BLaER1 treated with 17β-estradiol and CSF1 and Interleukin-3, amounts not matched to agents 10 nM and 100 nM (cell line): ENCODE measurements around the gene ITGAL.

Experiments
- H3K27ac ChIP-seq, 11 experiments: shearing (Covaris generic); formaldehyde crosslinking; 2 replicates each; pipeline ENCODE4 v1.8.1; 2022
- H3K27me3 ChIP-seq, 11 experiments: shearing (Covaris generic); formaldehyde crosslinking; 2 replicates each; pipeline ENCODE4 v1.8.1; 2022
- H3K36me3 ChIP-seq, 11 experiments: shearing (Covaris generic); formaldehyde crosslinking; 2 replicates each; pipeline ENCODE4 v1.8.1; 2022
- H3K4me1 ChIP-seq, 10 experiments: shearing (Covaris generic); formaldehyde crosslinking; 2 replicates each; pipeline ENCODE4 v1.8.1; 2022
- H3K4me2 ChIP-seq, 11 experiments: shearing (Covaris generic); formaldehyde crosslinking; 2 replicates each; pipeline ENCODE4 v1.8.1; 2022
- H3K4me3 ChIP-seq, 10 experiments: shearing (Covaris generic); formaldehyde crosslinking; 2 replicates each; pipeline ENCODE4 v1.8.1; 2022
- H3K9ac ChIP-seq, 11 experiments: shearing (Covaris generic); formaldehyde crosslinking; 2 replicates each; pipeline ENCODE4 v1.8.1; 2022
- H3K9me3 ChIP-seq, 11 experiments: shearing (Covaris generic); formaldehyde crosslinking; replicated peaks in 1 of 11; 2 replicates each; pipeline ENCODE4 v1.8.1; 2022
- H4K20me1 ChIP-seq, 11 experiments: shearing (Covaris generic); formaldehyde crosslinking; 2 replicates each; pipeline ENCODE4 v1.8.1; 2022
- Cebpa-rat ChIP-seq, 11 experiments: shearing (Covaris generic); IDR thresholded peaks; 2 replicates each; pipeline ENCODE4 v1.8.1; 2022

ITGAL gene

DNA sequence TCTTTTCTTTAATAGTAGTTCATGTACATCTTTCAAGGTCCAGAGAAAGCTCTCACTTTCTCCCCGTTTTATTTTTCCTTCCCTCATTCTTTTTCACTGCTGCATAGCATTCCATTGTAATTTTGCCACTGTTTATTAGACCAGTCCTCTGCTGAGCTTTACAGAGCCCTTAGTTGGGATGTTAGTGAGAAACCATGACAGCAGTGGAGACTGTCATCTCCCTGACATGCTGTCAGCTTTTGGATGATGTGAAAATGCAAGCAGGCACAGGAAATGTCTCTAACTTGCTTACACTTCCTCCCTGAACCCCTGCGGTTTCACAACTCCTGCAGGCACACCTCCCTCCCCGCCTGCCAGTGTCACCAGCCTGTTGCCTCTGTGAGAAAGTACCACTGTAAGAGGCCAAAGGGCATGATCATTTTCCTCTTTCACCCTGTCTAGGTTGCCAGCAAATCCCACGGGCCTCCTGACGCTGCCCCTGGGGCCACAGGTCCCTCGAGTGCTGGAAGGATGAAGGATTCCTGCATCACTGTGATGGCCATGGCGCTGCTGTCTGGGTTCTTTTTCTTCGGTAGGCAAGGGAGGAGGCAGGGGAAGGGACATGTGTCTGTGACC lies at the start of gene ITGAL:
ITGAL (plus strand) TSS at position 415 of the 615 bp plus-strand sequence; CDS start at position 511, 96 bp downstream.
- peak within 1 kb of the TSS; percentile 69 to 100 (median 90) for H3K4me2 ChIP-seq
- peaks cover 0 to 13% (median 0%) of the 10 kb centered on the region in 11 experiments; a peak in 4 of 22 replicates for H4K20me1 ChIP-seq
- H3K9ac ChIP-seq = peak within 1 kb of the TSS; percentile 40 to 82 (median 68); a peak in 21 of 22 replicates
- H3K36me3 ChIP-seq = peaks cover 0 to 32% (median 0%) of the 10 kb centered on the region in 11 experiments; a peak in 6 of 22 replicates
- peak; percentile 62 to 98 (median 94) for TF ChIP-seq Cebpa-rat (IDR thresholded peaks at IDR 0.05)
- H3K4me1 ChIP-seq = peaks cover 38 to 94% (median 57%) of the 10 kb centered on the region in 10 experiments
- peaks cover 0 to 79% (median 49%) of the 10 kb centered on the region in 11 experiments; a peak in 18 of 22 replicates for H3K27me3 ChIP-seq
- H3K4me3 ChIP-seq = peak within 1 kb of the TSS in 8 of 10 experiments; percentile 30 to 72 (median 54); a peak in 15 of 20 replicates
- peak within 1 kb of the TSS; percentile 61 to 84 (median 72) for H3K27ac ChIP-seq
- H3K9me3 ChIP-seq = peaks cover 0 to 14% (median 0%) of the 10 kb centered on the region in 11 experiments; a peak in 3 of 22 replicates

DNA sequence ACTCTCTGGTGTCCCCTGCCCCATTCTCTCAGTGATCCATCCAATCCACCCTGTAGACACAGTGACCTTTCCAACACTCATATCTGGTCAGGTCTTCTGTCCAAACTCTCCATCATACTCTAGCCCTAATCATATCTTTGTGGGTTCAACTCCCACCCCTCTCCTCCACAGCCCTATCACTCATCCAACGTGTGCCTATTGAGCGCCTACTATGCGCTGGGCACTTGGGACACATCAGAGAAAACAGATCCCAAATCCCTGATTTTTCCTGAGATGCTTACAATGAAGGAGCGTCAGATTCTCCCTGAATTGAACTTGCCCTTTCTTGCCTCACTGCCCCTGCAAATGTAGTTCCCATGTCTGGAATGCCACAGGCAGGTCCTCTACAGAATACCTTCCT lies 44.5 kb upstream of the ITGAL start:
- Histone ChIP-seq H3K9me3 (no peaks in the 10 kb centered on the region), H3K27ac (peak overlapping the region in 4 of 11 experiments; percentile 81 to 88 (median 83); a peak in 3 of 22 replicates), H3K36me3 (peaks cover 27 to 58% (median 54%) of the 10 kb centered on the region in 11 experiments), H3K9ac (peak overlapping the region in 9 of 11 experiments; percentile 77 to 89 (median 86); a peak in 13 of 22 replicates), H3K27me3 (no peaks in the 10 kb centered on the region), H3K4me3 (peak overlapping the region in 9 of 10 experiments; percentile 77 to 95 (median 86); a peak in 15 of 20 replicates), H3K4me1 (peaks cover 26 to 47% (median 37%) of the 10 kb centered on the region in 10 experiments), H3K4me2 (peak overlapping the region; percentile 81 to 98 (median 94)), H4K20me1 (peaks cover 0 to 61% (median 33%) of the 10 kb centered on the region in 11 experiments; a peak in 16 of 22 replicates)
- no peak for TF ChIP-seq Cebpa-rat (IDR thresholded peaks at IDR 0.05)

DNA sequence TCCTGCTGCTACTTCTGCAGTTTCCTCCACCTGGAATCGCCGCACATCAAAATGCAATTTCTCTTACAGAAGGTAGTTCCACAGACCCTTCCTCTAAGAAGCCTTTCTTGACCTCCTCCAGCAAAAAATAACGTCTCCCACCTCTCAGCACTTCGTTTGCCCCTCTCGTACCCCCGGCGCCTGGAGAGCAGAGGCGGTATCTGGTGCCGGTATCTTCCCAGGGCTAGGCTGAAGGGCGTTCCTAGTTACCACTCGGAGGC lies 43.2 kb upstream of the ITGAL start:
- H3K4me2 ChIP-seq = peak overlapping the region; percentile 81 to 98 (median 94)
- peak overlapping the region; percentile 76 to 89 (median 82) for H3K9ac ChIP-seq
- no peaks in the 10 kb centered on the region for H3K27me3 ChIP-seq
- H3K27ac ChIP-seq = peak overlapping the region; percentile 3 to 88 (median 81); a peak in 21 of 22 replicates
- no peak for TF ChIP-seq Cebpa-rat (IDR thresholded peaks at IDR 0.05)
- H4K20me1 ChIP-seq = peaks cover 0 to 48% (median 24%) of the 10 kb centered on the region in 11 experiments; a peak in 16 of 22 replicates
- H3K9me3 ChIP-seq = no peaks in the 10 kb centered on the region
- peaks cover 14 to 45% (median 41%) of the 10 kb centered on the region in 11 experiments; a peak in 21 of 22 replicates for H3K36me3 ChIP-seq
- peak overlapping the region; percentile 77 to 95 (median 86) for H3K4me3 ChIP-seq
- peaks cover 26 to 47% (median 37%) of the 10 kb centered on the region in 10 experiments for H3K4me1 ChIP-seq

DNA sequence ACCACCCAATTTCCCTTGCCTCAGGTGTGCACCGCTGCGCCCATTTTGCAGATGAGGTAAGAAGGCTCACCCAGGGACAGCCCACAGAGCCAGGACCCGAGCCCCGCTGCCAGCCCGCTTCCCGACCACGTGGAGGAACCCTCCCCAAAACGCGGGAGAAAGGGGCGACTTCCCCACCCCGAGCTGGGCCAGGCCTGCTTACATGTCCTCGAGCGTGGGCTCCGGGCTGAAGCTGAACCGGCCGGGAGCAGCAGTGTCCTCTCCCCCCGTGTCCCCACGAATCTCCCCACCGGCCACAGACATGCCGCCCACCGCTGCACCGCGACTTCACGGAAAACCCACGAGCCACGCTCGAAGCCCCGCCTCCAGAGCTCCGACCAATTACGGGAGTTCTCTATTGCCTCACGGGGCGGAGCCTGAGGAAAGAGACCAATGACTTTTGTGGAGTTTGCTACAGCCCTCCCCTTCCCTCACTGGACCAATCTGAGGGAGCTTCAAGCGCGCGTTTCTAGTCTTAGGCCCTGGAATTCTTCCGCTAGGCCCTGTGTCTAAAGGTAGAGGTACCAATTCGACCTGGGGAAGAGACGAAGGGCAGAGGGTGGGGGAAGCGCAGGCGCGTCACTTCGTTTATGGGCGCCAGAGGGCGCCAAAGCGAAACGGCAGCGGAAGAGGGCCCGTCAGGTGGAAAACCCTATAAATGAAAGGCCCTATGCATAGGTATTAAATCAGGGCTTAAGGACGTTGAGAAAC lies 42.7 kb upstream of the ITGAL start, which contains the start of gene DCTPP1:
DCTPP1 (minus strand) TSS at position 353 of the 750 bp plus-strand sequence; CDS start at position 303, 50 bp downstream.
- Histone ChIP-seq H4K20me1 (peaks cover 0 to 43% (median 19%) of the 10 kb centered on the region in 11 experiments; a peak in 16 of 22 replicates), H3K36me3 (peaks cover 10 to 40% (median 36%) of the 10 kb centered on the region in 11 experiments; a peak in 21 of 22 replicates), H3K4me3 (peak within 1 kb of the TSS; percentile 77 to 95 (median 86)), H3K4me1 (peaks cover 26 to 47% (median 37%) of the 10 kb centered on the region in 10 experiments), H3K9me3 (no peaks in the 10 kb centered on the region), H3K27me3 (no peaks in the 10 kb centered on the region), H3K4me2 (peak within 1 kb of the TSS; percentile 81 to 98 (median 94)), H3K27ac (peak within 1 kb of the TSS; percentile 46 to 88 (median 81); a peak in 21 of 22 replicates), H3K9ac (peak within 1 kb of the TSS; percentile 76 to 89 (median 82))
- TF ChIP-seq Cebpa-rat (IDR thresholded peaks at IDR 0.05) = no peak

DNA sequence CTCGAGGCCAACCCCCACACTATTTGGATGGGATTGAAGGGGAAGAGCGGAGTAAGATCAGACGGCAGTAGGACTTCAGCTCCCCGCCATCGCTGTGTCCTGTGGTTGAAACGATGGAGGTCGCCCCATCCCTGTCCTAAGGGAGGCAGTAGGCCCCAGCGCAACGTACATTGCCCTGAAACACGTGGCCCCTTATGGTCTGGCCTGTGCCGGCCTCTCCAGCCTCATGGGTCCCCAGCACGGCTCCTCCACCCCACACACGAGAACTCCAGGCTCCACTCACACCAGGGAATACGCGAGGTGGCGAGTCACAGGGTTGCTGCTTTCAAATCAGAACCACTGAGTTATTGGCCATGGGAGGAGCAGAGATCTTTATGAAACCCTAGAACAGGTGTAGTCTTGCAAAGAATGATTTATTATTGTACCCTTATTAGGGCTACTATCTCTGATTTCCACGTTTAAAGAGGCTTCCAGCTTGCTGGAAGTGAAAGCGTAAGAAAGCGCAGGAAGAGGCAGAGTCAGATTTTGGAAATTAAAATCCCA lies 42.0 kb upstream of the ITGAL start:
- Histone ChIP-seq H3K27ac (peak overlapping the region; percentile 11 to 88 (median 53); a peak in 18 of 22 replicates), H3K27me3 (no peaks in the 10 kb centered on the region), H4K20me1 (peaks cover 0 to 37% (median 13%) of the 10 kb centered on the region in 11 experiments; a peak in 16 of 22 replicates), H3K4me2 (peak overlapping the region; percentile 27 to 90 (median 64)), H3K4me3 (peak overlapping the region in 9 of 10 experiments; percentile 44 to 95 (median 86); a peak in 14 of 20 replicates), H3K36me3 (peaks cover 4 to 33% (median 30%) of the 10 kb centered on the region in 11 experiments; a peak in 21 of 22 replicates), H3K9me3 (no peaks in the 10 kb centered on the region), H3K9ac (peak overlapping the region; percentile 9 to 89 (median 77); a peak in 18 of 22 replicates), H3K4me1 (peaks cover 26 to 46% (median 37%) of the 10 kb centered on the region in 10 experiments)
- no peak for TF ChIP-seq Cebpa-rat (IDR thresholded peaks at IDR 0.05)

DNA sequence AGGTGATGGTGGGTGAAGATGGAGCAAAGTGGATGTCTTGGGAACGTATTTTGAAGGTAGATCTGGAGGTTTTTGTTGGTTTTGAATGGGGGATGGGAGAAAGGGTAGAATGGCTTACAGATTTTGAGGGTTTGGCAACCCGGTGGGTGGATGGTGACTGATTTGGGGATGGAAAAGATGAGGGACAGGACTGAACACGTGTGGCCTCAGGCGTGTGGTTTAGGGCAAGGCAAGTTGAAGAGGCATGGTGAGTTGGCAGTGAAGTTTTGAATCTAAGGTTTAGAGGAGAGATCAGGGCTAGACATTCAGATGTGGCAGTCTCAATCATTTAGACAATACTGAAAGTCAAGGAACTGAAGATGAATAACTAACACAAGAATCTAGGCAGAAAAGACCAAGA lies 37.7 kb upstream of the ITGAL start:
- Histone ChIP-seq H3K4me1 (peaks cover 7 to 18% (median 10%) of the 10 kb centered on the region in 10 experiments; a peak in 19 of 20 replicates), H3K27me3 (no peaks in the 10 kb centered on the region), H4K20me1 (no peaks in the 10 kb centered on the region), H3K4me3 (no peak overlapping the region), H3K27ac (no peak overlapping the region), H3K4me2 (no peak overlapping the region), H3K9ac (no peak overlapping the region), H3K36me3 (no peaks in the 10 kb centered on the region), H3K9me3 (no peaks in the 10 kb centered on the region)
- no peak for TF ChIP-seq Cebpa-rat (IDR thresholded peaks at IDR 0.05)

DNA sequence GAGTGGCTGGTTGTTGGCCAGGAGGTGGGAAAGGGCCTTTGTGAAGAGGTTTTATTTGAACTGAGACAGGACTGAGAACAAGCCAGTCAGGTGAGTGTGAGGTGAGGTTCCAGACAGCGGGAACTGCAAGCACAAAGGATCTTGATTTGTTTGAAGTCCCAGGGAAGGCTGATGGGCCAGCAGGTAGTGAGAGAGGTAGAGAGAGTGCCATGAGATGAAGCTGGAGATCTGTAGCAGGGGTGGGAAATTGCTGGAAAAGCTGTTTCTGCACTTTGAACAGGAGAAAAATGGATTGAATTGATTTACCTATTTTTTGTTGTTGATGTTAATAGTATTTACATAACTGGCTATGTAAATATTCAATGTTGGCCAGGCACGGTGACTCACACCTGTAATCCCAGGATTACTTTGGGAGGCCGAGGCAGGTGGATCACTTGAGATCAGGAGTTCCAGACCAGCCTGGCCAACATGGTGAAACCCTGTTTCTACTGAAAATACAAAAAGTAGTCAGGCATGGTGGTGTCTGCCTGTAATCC lies 35.0 kb upstream of the ITGAL start:
- Histone ChIP-seq H3K4me3 (no peak overlapping the region), H3K9me3 (peaks cover 0 to under 1% (median 0%) of the 10 kb centered on the region in 11 experiments; a peak in 1 of 22 replicates), H3K4me1 (peaks cover 0 to 21% (median 4%) of the 10 kb centered on the region in 10 experiments; a peak in 8 of 20 replicates), H3K27ac (no peak overlapping the region), H3K36me3 (peaks cover 0 to 3% (median under 1%) of the 10 kb centered on the region in 11 experiments; a peak in 6 of 22 replicates), H3K9ac (no peak overlapping the region), H3K27me3 (no peaks in the 10 kb centered on the region), H4K20me1 (peaks cover 0 to 6% (median 0%) of the 10 kb centered on the region in 11 experiments; a peak in 4 of 22 replicates), H3K4me2 (no peak overlapping the region)
- TF ChIP-seq Cebpa-rat (IDR thresholded peaks at IDR 0.05) = no peak

DNA sequence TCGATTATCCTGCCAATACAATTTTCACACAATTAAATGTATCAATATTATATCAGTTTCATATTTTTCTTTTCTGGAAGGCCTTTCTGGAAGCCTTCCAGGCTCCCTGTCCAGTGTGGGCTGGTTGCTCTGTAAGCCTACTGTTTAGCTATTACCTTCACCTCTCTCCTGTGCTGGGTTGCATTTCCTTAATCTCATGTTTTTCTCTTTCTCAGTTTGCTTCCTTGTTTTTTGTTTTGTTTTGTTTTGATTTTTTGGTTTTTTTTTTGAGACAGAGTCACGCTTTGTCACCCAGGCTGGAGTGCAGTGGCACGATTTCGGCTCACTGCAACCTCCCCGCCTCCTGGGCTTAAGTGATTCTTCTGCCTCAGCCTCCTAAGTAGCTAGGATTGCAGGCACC lies 33.7 kb upstream of the ITGAL start:
- H3K4me3 ChIP-seq = no peak overlapping the region
- peaks cover 10 to 16% (median 13%) of the 10 kb centered on the region in 11 experiments for H3K36me3 ChIP-seq
- H3K27ac ChIP-seq = no peak overlapping the region
- no peak overlapping the region for H3K9ac ChIP-seq
- H3K4me1 ChIP-seq = peaks cover 3 to 33% (median 12%) of the 10 kb centered on the region in 10 experiments; a peak in 19 of 20 replicates
- H4K20me1 ChIP-seq = peaks cover 0 to 15% (median 8%) of the 10 kb centered on the region in 11 experiments; a peak in 10 of 22 replicates
- TF ChIP-seq Cebpa-rat (IDR thresholded peaks at IDR 0.05) = no peak
- H3K27me3 ChIP-seq = no peaks in the 10 kb centered on the region
- peak overlapping the region in 3 of 11 experiments; percentile 10 to 72 (median 48); a peak in 4 of 22 replicates for H3K4me2 ChIP-seq
- H3K9me3 ChIP-seq = peaks cover 0 to 13% (median 7%) of the 10 kb centered on the region in 11 experiments; a peak in 13 of 22 replicates
